Heart left ventricle (tissue), 16 donors: ENCODE data around the gene STK36. TPM values are rescaled to one million over a fixed set of nuclear protein-coding genes. Genes with fewer than 3 reads are reported as not detected.
"Not testable (repeated sequence)": the region's sequence is repeated elsewhere in the genome, so short reads cannot be mapped to it uniquely, and the experiment has no call there.

Experiments
- ATAC-seq, 4 donors: fragments of 200-7000 bp; cut with Tn5 transposase; one replicate each; pipeline ENCODE4 v1.9.1; 2020 to 2022; ENCODE audit warnings: moderate library complexity in 4 of 4, mild to moderate bottlenecking in 3 of 4, moderate number of reproducible peaks in 1 of 4
- DNase-seq, 5 donors: peaks; one replicate each; pipeline ENCODE4 v3.0.0-alpha.2; 2020
- H3K27ac ChIP-seq, 12 donors: fragments of 200-600 bp; sonication (generic) in 4 of 12; one replicate each; pipeline versions ENCODE4 v1.5.0 to v1.8.0; 2016 to 2022; ENCODE audit warnings: mild to moderate bottlenecking in 2 of 12
- H3K27me3 ChIP-seq, 9 donors: fragments of 200-600 bp; sonication (generic) in 2 of 9; one replicate each; pipeline versions ENCODE4 v1.5.1 to v1.8.0; 2016 to 2022; ENCODE audit warnings: mild to moderate bottlenecking in 3 of 9
- H3K36me3 ChIP-seq, 9 donors: fragments of 200-600 bp; sonication (generic) in 2 of 9; one replicate each; pipeline versions ENCODE4 v1.5.0 to v1.8.0; 2018 to 2022; ENCODE audit warnings: mild to moderate bottlenecking in 2 of 9
- H3K4me1 ChIP-seq, 12 donors: fragments of 200-600 bp; sonication (generic) in 4 of 12; one replicate each; pipeline versions ENCODE4 v1.5.0 to v1.8.0; 2016 to 2022; ENCODE audit warnings: mild to moderate bottlenecking in 3 of 12
- H3K4me3 ChIP-seq, 12 donors: fragments of 200-600 bp; sonication (generic) in 4 of 12; one replicate each; pipeline versions ENCODE4 v1.5.0 to v1.8.0; 2017 to 2022; ENCODE audit warnings: mild to moderate bottlenecking in 9 of 12, moderate library complexity in 4 of 12
- H3K9me3 ChIP-seq, 12 donors: fragments of 200-600 bp; sonication (generic) in 4 of 12; one replicate each; pipeline versions ENCODE4 v1.5.0 to v1.8.0; 2016 to 2022; ENCODE audit warnings: mild to moderate bottlenecking in 1 of 12
- POLR2A ChIP-seq, 2 donors: fragments of 450-650 bp; IDR thresholded peaks; one replicate each; pipeline ENCODE4 v1.6.1; 2017; ENCODE audit warnings: antibody characterized with exemption in 2 of 2, mild to moderate bottlenecking in 2 of 2, moderate library complexity in 2 of 2
- WGBS, 4 donors: extraction: QIAGEN DNeasy Blood & Tissue Kit in 2 of 4; methylation state at CpG; one replicate each; pipeline versions ENCODE4 v1.1.5 to v1.1.7; 2013 to 2018; 5-methylcytosine and 5-hydroxymethylcytosine counted together
- intact Hi-C, 10 donors: fragments of 100-400 bp; cut with DNase I; formaldehyde crosslinking; loops; one replicate each; pipeline versions ENCODE4 v1.11.1 to v1.14.2; 2022
- polyA plus RNA-seq, 2 donors: library from polyadenylated mRNA; stranded (reverse); fragments of 200-250 nt; gene quantifications; one replicate each; pipeline ENCODE4 v1.2.3, GENCODE V29; 2013
- total RNA-seq, 9 donors: library from RNA; depleted of rRNA in 2 of 9; stranded (reverse); fragments of >200 nt in 2 of 9; fragmentation: NEBNext Ultra II Directional in 3 of 9; extraction: Animal tissue kit (Norgen Biotek cat#: 25700) in 3 of 9; gene quantifications; one replicate each; pipeline versions ENCODE4 v1.1.0 to v1.2.4, GENCODE V29; 2016 to 2023
- TF ChIP-seq, protein P1 (sequence below), 12 donors: fragments of 200-600 bp; sonication (generic) in 4 of 12; IDR thresholded peaks; one replicate each; pipeline versions ENCODE4 v1.5.0 to v1.8.0; 2018 to 2022; ENCODE audit warnings: antibody characterized with exemption in 12 of 12, mild to moderate bottlenecking in 5 of 12
- donor health status: ischemic (EF 13 %, LVEDD 7.1; RV severe dilation, severe dysfunction).
- donor health status: healthy with polysubstance abuse.
- donor health status: DM: no; HTN: yes; CAD: no.
- donor health status: DM: no; HTN: no; CAD: no.
- donor health status: ischemic (EF 25% LVEDD 6.9; RV normal size, moderate dysfunction).
- donor health status: ischemic (EF 25% LVEDD 5.7; RV mildly dilated, moderate dysfunction).
- donor health status: healthy.
- donor health status: DM: yes; HTN: yes; CAD: no.
- donor health status: ischemic (EF 35%, LVEDD 5.7; RV mildly dilated, moderate dysfunction).
- donor health status: nonischemic (EF 11% LVEDD 7.7; RV severe dilation, severe dysfunction).
- donor health status: DM: yes; HTN: yes; CAD: no.
- donor health status: PGD.
- donor health status: ischemic (EF 29% LVEDD 5.4; RV normal size, mild dysfunction).
- donor health status: nonischemic (EF 23%, LVEDD 6.1; RV moderate dilation, normal function).

The STK36 gene
- total and polyA plus RNA-seq, 11 donors: 4.7 to 16.2 (median 7.9) TPM

DNA sequence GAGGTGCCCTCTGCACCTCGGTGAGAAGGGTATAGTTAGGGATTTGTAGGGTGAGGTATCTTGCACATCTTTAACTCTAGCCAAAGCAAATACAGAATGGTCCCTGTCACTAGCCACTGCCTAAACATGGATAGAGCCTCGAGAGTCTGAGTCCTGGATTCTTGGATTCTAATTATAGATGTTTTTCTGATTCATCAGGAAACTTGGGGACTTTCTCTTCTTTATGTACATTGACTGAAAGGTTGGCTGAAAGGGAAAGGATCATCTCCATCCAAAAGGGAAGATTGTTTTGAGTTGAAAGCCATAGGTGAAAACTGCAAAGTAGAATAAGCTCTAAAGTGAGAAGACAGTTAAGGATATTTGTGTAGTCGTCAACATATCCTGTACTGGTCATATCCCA lies 8.2 kb downstream of the STK36 start:
- Histone ChIP-seq H3K4me3 (no peak overlapping the region), H3K27me3 (no peaks in the 10 kb centered on the region), H3K9me3 (no peaks in the 10 kb centered on the region), H3K4me1 (no peaks in the 10 kb centered on the region), H3K36me3 (peaks cover 0 to 83% (median 36%) of the 10 kb centered on the region in 9 donors), H3K27ac (no peak overlapping the region)
- 79 to 85% (median 80%) methylated on average over 3 of the region's 3 CpGs for WGBS, 4 donors
- intact Hi-C loops: no loop called here
- TF ChIP-seq POLR2A (IDR thresholded peaks at IDR 0.05): no peak
- TF ChIP-seq, protein P1, sequence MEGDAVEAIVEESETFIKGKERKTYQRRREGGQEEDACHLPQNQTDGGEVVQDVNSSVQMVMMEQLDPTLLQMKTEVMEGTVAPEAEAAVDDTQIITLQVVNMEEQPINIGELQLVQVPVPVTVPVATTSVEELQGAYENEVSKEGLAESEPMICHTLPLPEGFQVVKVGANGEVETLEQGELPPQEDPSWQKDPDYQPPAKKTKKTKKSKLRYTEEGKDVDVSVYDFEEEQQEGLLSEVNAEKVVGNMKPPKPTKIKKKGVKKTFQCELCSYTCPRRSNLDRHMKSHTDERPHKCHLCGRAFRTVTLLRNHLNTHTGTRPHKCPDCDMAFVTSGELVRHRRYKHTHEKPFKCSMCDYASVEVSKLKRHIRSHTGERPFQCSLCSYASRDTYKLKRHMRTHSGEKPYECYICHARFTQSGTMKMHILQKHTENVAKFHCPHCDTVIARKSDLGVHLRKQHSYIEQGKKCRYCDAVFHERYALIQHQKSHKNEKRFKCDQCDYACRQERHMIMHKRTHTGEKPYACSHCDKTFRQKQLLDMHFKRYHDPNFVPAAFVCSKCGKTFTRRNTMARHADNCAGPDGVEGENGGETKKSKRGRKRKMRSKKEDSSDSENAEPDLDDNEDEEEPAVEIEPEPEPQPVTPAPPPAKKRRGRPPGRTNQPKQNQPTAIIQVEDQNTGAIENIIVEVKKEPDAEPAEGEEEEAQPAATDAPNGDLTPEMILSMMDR (IDR thresholded peaks at IDR 0.05): no peak
- DNase-seq (no peak), ATAC-seq (no peak)

- H3K4me3 ChIP-seq, H3K27ac ChIP-seq, H3K27me3 ChIP-seq, intact Hi-C loops, H3K9me3 ChIP-seq: not testable (repeated sequence)
- DNase-seq: peak in 4 of 5 donors; percentile 47 to 53 (median 48)
- H3K36me3 ChIP-seq: peaks cover 0 to 67% (median 41%) of the 10 kb centered on the region in 9 donors
- TF ChIP-seq, protein P1 (IDR thresholded peaks at IDR 0.05): peak; percentile 62 to 89 (median 75)
- WGBS, 4 donors: 20 to 25% (median 21%) methylated on average over 5 of the region's 5 CpGs
- H3K4me1 ChIP-seq: peaks cover 0 to 13% (median 0%) of the 10 kb centered on the region in 12 donors
- peak; percentile 69 to 89 (median 86) for ATAC-seq
Measured at GRCh38 chr2:218687400-218688060, 15.6 kb downstream of the STK36 start.

DNA sequence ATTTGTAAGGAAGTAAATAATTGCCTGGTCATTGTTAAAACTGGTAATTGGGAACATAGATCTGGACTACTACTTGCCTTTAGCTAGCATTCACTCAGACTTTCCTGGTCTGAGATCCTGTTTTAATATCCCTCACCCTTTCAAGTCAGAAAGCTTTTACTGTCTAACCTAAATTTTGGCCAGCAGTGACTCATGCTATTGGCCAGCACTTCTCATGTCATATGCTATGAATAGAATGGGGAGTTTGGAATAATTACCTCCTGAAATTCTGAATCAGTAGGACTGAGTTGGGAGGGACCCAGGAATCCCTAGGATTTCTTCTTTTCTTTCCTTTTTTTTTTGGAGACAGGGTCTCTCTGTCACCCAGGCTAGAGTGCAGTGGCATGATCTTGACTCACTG lies 19.3 kb downstream of the STK36 start:
- Histone ChIP-seq H3K9me3 (no peaks in the 10 kb centered on the region), H3K27ac (peak overlapping the region in 1 of 12 donors; percentile 20), H3K4me1 (peaks cover 0 to 13% (median 0%) of the 10 kb centered on the region in 12 donors), H3K36me3 (peaks cover 0 to 69% (median 55%) of the 10 kb centered on the region in 9 donors), H3K4me3 (no peak overlapping the region), H3K27me3 (no peaks in the 10 kb centered on the region)
- ATAC-seq (peak in 3 of 4 donors; percentile 31 to 52 (median 39)), DNase-seq (no peak)
- TF ChIP-seq, protein P1 (IDR thresholded peaks at IDR 0.05): no peak
- TF ChIP-seq POLR2A (IDR thresholded peaks at IDR 0.05): no peak
- intact Hi-C loops: no loop called here

GRCh38 chr2:218694405-218695145 lies 22.7 kb downstream of the STK36 start:
- DNase-seq (no peak), ATAC-seq (no peak)
- peaks cover 0 to 86% (median 59%) of the 10 kb centered on the region in 9 donors for H3K36me3 ChIP-seq
- TF ChIP-seq, protein P1 (IDR thresholded peaks at IDR 0.05): no peak
- TF ChIP-seq POLR2A (IDR thresholded peaks at IDR 0.05): no peak
- no peak overlapping the region for H3K27ac ChIP-seq
- H3K4me1 ChIP-seq: peaks cover 0 to 8% (median 0%) of the 10 kb centered on the region in 12 donors
- 88 to 93% (median 91%) methylated on average over 3 of the region's 3 CpGs for WGBS, 4 donors
- no peak overlapping the region for H3K4me3 ChIP-seq
- H3K9me3 ChIP-seq: no peaks in the 10 kb centered on the region
- intact Hi-C loops: no loop called here
- H3K27me3 ChIP-seq: no peaks in the 10 kb centered on the region
